Spleen (tissue), 11 donors: ENCODE measurements around the gene HDAC4. TPM values are rescaled to one million over a fixed set of nuclear protein-coding genes. Genes with fewer than 3 reads are reported as not detected.

ENCODE experiments used
- DNase-seq: peaks from one replicate; pipeline ENCODE4 v3.0.0-alpha.2; 2020
- H3K27ac ChIP-seq, 8 donors: fragments of 200-600 bp; sonication (generic) in 7 of 8; 1 replicate in 4 of 8; 2 replicates in 4 of 8; pipeline versions ENCODE4 v1.5.0 to v1.8.0; 2016 to 2021; ENCODE audit warnings: inconsistent platforms in 4 of 8, mild to moderate bottlenecking in 4 of 8, moderate library complexity in 1 of 8
- H3K27me3 ChIP-seq, 7 donors: fragments of 200-600 bp; sonication (generic) in 6 of 7; replicated peaks in 1 of 7; 1 replicate in 4 of 7; 2 replicates in 3 of 7; pipeline versions ENCODE4 v1.5.0 to v1.8.0; 2016 to 2021; ENCODE audit warnings: inconsistent platforms in 3 of 7, mild to moderate bottlenecking in 1 of 7
- H3K36me3 ChIP-seq, 6 donors: fragments of 200-600 bp; sonication (generic) in 5 of 6; 1 replicate in 4 of 6; 2 replicates in 2 of 6; pipeline versions ENCODE4 v1.5.0 to v1.8.0; 2016 to 2021; ENCODE audit warnings: inconsistent platforms in 2 of 6
- H3K4me1 ChIP-seq, 6 donors: fragments of 200-600 bp; sonication (generic) in 5 of 6; 1 replicate in 3 of 6; 2 replicates in 3 of 6; pipeline versions ENCODE4 v1.5.0 to v1.8.0; 2016 to 2021; ENCODE audit warnings: inconsistent platforms in 3 of 6
- H3K4me3 ChIP-seq, 8 donors: fragments of 200-600 bp; sonication (generic) in 7 of 8; 1 replicate in 4 of 8; 2 replicates in 4 of 8; pipeline versions ENCODE4 v1.5.0 to v1.8.0; 2016 to 2021; ENCODE audit warnings: inconsistent platforms in 4 of 8, mild to moderate bottlenecking in 4 of 8, moderate library complexity in 2 of 8
- H3K9me3 ChIP-seq, 8 donors: fragments of 200-600 bp; sonication (generic) in 7 of 8; 1 replicate in 4 of 8; 2 replicates in 4 of 8; pipeline versions ENCODE4 v1.5.0 to v1.8.0; 2016 to 2021; ENCODE audit warnings: inconsistent platforms in 4 of 8
- POLR2A ChIP-seq, 3 donors: fragments of 450-650 bp; IDR thresholded peaks; one replicate each; pipeline ENCODE4 v1.5.1; 2017; ENCODE audit warnings: antibody characterized with exemption in 3 of 3, mild to moderate bottlenecking in 1 of 3
- POLR2AphosphoS5 ChIP-seq, 3 donors: sonication (generic); formaldehyde crosslinking; IDR thresholded peaks; one replicate each; pipeline ENCODE4 v1.5.1; 2017; ENCODE audit warnings: antibody characterized with exemption in 3 of 3
- WGBS, 5 donors: extraction: QIAGEN DNeasy Blood & Tissue Kit in 3 of 5; methylation state at CpG; one replicate each; pipeline versions ENCODE4 v1.1.5 to v1.1.7; 2013 to 2018; 5-methylcytosine and 5-hydroxymethylcytosine counted together
- intact Hi-C: fragments of 100-400 bp; cut with DNase I; formaldehyde crosslinking; loops from one replicate; pipeline ENCODE4 v1.15.0; 2023; ENCODE audit warnings: low total_unique reads
- polyA plus RNA-seq, 3 donors: library from polyadenylated mRNA; stranded (reverse); fragments of 200-250 nt; gene quantifications; one replicate each; pipeline ENCODE4 v1.2.1, GENCODE V29; 2013
- total RNA-seq, 7 donors: library from RNA; depleted of rRNA in 3 of 7; stranded (reverse); fragments of >200 nt in 3 of 7; fragmentation: NEBNext Ultra II Directional in 4 of 7; extraction: Animal tissue kit (Norgen Biotek cat#: 25700) in 4 of 7; gene quantifications; one replicate each; pipeline versions ENCODE4 v1.1.0 to v1.2.1, GENCODE V29; 2016 to 2021
- TF ChIP-seq, protein P1 (sequence below), 11 experiments: fragments of 200-600 bp in 7 of 11; fragments of 450-650 bp in 4 of 11; sonication (generic) in 4 of 11; IDR thresholded peaks in 8 of 11; conservative IDR thresholded peaks in 3 of 11; 1 replicate in 7 of 11; 2 replicates in 4 of 11; pipeline versions ENCODE4 v1.4.0 to v1.8.0; 2016 to 2021; ENCODE audit warnings: antibody characterized with exemption in 11 of 11, inconsistent platforms in 4 of 11, mild to moderate bottlenecking in 1 of 11
- donor health status: healthy with polysubstance abuse.
- donor health status: DM: no; HTN: no; CAD: no; lungs with moderate emphysema.
- donor health status: DM: no; HTN: no; CAD: no.
- donor health status: Bipolar disorder and iron deficiency.
- donor health status: healthy.
- donor health status: DM: no; HTN: no; CAD: no.
- donor health status: DM: yes; HTN: yes; CAD: no.

Gene HDAC4
- total and polyA plus RNA-seq, 10 donors = 3.2 to 122 (median 69.5) TPM

GRCh38 chr2:239370876-239371725, 29.7 kb downstream of the HDAC4 start:
- intact Hi-C loops = no loop called here
- no peak overlapping the region for H3K4me3 ChIP-seq
- peaks cover 11 to 32% (median 23%) of the 10 kb centered on the region in 6 donors for H3K4me1 ChIP-seq
- TF ChIP-seq, protein P1, sequence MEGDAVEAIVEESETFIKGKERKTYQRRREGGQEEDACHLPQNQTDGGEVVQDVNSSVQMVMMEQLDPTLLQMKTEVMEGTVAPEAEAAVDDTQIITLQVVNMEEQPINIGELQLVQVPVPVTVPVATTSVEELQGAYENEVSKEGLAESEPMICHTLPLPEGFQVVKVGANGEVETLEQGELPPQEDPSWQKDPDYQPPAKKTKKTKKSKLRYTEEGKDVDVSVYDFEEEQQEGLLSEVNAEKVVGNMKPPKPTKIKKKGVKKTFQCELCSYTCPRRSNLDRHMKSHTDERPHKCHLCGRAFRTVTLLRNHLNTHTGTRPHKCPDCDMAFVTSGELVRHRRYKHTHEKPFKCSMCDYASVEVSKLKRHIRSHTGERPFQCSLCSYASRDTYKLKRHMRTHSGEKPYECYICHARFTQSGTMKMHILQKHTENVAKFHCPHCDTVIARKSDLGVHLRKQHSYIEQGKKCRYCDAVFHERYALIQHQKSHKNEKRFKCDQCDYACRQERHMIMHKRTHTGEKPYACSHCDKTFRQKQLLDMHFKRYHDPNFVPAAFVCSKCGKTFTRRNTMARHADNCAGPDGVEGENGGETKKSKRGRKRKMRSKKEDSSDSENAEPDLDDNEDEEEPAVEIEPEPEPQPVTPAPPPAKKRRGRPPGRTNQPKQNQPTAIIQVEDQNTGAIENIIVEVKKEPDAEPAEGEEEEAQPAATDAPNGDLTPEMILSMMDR (IDR thresholded peaks at IDR 0.05 in 8 of 11, conservative IDR thresholded peaks at IDR 0.05 in 3 of 11) = no peak
- TF ChIP-seq POLR2AphosphoS5 (IDR thresholded peaks at IDR 0.05) = no peak
- no peak for TF ChIP-seq POLR2A (IDR thresholded peaks at IDR 0.05)
- H3K9me3 ChIP-seq = no peaks in the 10 kb centered on the region
- peak overlapping the region in 3 of 8 donors; percentile 80 to 88 (median 82) for H3K27ac ChIP-seq
- peak; percentile 75 for DNase-seq
- WGBS, 5 donors = 94 to 98% (median 96%) methylated on average over 13 of the region's 13 CpGs
- peaks cover 0 to 31% (median 2%) of the 10 kb centered on the region in 6 donors for H3K36me3 ChIP-seq
- no peaks in the 10 kb centered on the region for H3K27me3 ChIP-seq

DNA sequence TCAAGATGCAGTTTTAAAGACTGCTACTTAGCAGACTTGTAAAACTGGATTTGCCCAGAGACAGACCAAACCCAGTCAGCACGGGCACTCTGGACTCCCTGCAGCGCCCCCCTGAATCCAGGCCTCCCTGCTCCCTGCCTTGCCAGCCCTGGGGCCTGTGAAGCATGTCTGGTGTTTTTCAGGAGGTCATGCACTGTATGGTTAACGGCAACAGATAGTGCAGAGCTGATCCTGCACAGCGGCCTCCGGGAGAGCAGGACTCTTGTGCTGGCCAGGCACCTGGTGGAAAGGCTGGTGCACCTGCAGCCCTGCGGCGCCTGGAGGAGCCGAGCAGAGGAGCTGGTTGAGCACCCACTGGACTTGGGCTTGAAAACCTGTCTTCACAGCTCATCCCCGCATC, 30.4 kb downstream of the HDAC4 start:
- DNase-seq = peak; percentile 81
- Histone ChIP-seq H3K27me3 (no peaks in the 10 kb centered on the region), H3K4me1 (peaks cover 11 to 32% (median 23%) of the 10 kb centered on the region in 6 donors), H3K27ac (peak overlapping the region; percentile 49 to 88 (median 74)), H3K36me3 (peaks cover 0 to 26% (median 2%) of the 10 kb centered on the region in 6 donors), H3K4me3 (peak overlapping the region in 1 of 8 donors; percentile 55), H3K9me3 (no peaks in the 10 kb centered on the region)
- intact Hi-C loops = no loop called here
- 92 to 98% (median 95%) methylated on average over 7 to 9 of the region's 9 CpGs for WGBS, 5 donors
- TF ChIP-seq POLR2A (IDR thresholded peaks at IDR 0.05) = no peak
- TF ChIP-seq, protein P1 (IDR thresholded peaks at IDR 0.05 in 8 of 11, conservative IDR thresholded peaks at IDR 0.05 in 3 of 11) = no peak
- TF ChIP-seq POLR2AphosphoS5 (IDR thresholded peaks at IDR 0.05) = no peak

DNA sequence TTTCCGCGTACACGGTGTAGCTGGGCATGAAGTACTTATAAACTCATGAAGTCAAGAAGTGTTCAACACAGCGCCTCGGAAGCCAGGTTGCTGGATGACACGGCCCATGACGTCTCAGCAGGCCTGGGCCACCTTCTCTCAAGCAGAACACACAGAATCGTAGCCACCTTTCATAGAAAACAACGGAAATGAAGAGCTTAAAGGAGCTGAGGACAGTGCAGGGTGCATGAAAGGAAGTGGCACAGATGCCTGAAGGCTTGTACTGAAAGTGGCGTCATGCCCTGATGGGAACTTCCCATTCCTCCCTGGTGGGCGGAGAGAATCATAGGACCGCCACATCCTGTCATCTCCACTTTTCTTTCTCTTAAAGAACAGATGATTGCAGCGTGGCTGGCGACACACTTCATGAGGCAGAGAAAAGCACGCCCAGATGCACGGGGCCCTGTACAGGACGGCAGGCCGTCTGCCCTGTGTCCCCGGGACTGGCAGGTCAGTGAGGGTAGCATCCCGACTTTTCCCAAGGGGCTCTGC, 31.1 kb downstream of the HDAC4 start:
- Histone ChIP-seq H3K9me3 (no peaks in the 10 kb centered on the region), H3K36me3 (peaks cover 0 to 19% (median 0%) of the 10 kb centered on the region in 6 donors), H3K27me3 (no peaks in the 10 kb centered on the region), H3K27ac (peak overlapping the region; percentile 49 to 88 (median 74)), H3K4me1 (peaks cover 11 to 32% (median 23%) of the 10 kb centered on the region in 6 donors), H3K4me3 (peak overlapping the region in 3 of 8 donors; percentile 7 to 55 (median 7))
- intact Hi-C loops = no loop called here
- TF ChIP-seq POLR2AphosphoS5 (IDR thresholded peaks at IDR 0.05) = peak; percentile 59 to 94 (median 66)
- TF ChIP-seq POLR2A (IDR thresholded peaks at IDR 0.05) = no peak
- TF ChIP-seq, protein P1 (IDR thresholded peaks at IDR 0.05 in 8 of 11, conservative IDR thresholded peaks at IDR 0.05 in 3 of 11) = peak in 1 of 11 experiments; percentile 14
- 33 to 40% (median 34%) methylated on average over 20 of the region's 20 CpGs for WGBS, 5 donors
- DNase-seq = peak; percentile 92
